ENCODE results near the gene ETS2. TPM values are rescaled to one million over a fixed set of nuclear protein-coding genes. Genes with fewer than 3 reads are reported as not detected.

Gene ETS2
- total RNA-seq, 1 donor from 2014 or later: 13.6 TPM

- DNase-seq (ENCODE audit: low spot score): no peak
- TF ChIP-seq, protein P1, sequence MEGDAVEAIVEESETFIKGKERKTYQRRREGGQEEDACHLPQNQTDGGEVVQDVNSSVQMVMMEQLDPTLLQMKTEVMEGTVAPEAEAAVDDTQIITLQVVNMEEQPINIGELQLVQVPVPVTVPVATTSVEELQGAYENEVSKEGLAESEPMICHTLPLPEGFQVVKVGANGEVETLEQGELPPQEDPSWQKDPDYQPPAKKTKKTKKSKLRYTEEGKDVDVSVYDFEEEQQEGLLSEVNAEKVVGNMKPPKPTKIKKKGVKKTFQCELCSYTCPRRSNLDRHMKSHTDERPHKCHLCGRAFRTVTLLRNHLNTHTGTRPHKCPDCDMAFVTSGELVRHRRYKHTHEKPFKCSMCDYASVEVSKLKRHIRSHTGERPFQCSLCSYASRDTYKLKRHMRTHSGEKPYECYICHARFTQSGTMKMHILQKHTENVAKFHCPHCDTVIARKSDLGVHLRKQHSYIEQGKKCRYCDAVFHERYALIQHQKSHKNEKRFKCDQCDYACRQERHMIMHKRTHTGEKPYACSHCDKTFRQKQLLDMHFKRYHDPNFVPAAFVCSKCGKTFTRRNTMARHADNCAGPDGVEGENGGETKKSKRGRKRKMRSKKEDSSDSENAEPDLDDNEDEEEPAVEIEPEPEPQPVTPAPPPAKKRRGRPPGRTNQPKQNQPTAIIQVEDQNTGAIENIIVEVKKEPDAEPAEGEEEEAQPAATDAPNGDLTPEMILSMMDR (IDR thresholded peaks at IDR 0.05): no peak
- Mint-ChIP-seq H3K27ac (ENCODE audit: unreplicated experiment) (no peak overlapping the region), H3K4me3 (ENCODE audit: unreplicated experiment) (no peak overlapping the region), H3K27me3 (ENCODE audit: low read depth) (no peaks in the 10 kb centered on the region), H3K4me1 (ENCODE audit: low read depth) (peaks cover 26% of the 10 kb centered on the region), H3K36me3 (ENCODE audit: low read depth) (peaks cover 25% of the 10 kb centered on the region), H3K9me3 (ENCODE audit: low read depth) (no peaks in the 10 kb centered on the region)
These were observed 4.5 kb downstream of the ETS2 start for GRCh38 chr21:38810034-38810825.

DNA sequence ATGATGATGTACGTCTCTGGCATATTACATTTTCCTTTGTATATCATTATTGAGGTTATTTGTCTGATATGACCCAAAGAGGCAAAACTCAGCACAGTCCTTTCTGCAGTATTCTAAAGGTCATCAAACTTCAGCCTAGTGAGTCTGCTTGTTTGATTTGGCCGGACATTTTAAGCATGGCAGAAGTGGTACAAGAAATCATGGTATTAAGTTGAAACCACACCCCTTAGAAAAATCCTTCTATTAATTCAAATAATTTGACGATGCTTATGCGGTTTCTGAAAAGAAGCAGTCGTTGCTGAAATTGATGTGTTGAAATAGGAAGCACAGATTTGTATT is 5.1 kb downstream of the ETS2 start:
- Mint-ChIP-seq H3K9me3 (ENCODE audit: low read depth) (no peaks in the 10 kb centered on the region), H3K27ac (ENCODE audit: unreplicated experiment) (no peak overlapping the region), H3K4me3 (ENCODE audit: unreplicated experiment) (no peak overlapping the region), H3K27me3 (ENCODE audit: low read depth) (no peaks in the 10 kb centered on the region), H3K4me1 (ENCODE audit: low read depth) (peaks cover 26% of the 10 kb centered on the region), H3K36me3 (ENCODE audit: low read depth) (peaks cover 27% of the 10 kb centered on the region)
- TF ChIP-seq, protein P1 (IDR thresholded peaks at IDR 0.05): no peak
- DNase-seq (ENCODE audit: low spot score): no peak

GRCh38 chr21:38811257-38811656 is 5.5 kb downstream of the ETS2 start:
- no peak overlapping the region for H3K27ac Mint-ChIP-seq (ENCODE audit: unreplicated experiment)
- no peak overlapping the region for H3K4me3 Mint-ChIP-seq (ENCODE audit: unreplicated experiment)

GRCh38 chr21:38813143-38813542 is 7.4 kb downstream of the ETS2 start:
- Mint-ChIP-seq H3K9me3 (ENCODE audit: low read depth) (no peaks in the 10 kb centered on the region), H3K27ac (ENCODE audit: unreplicated experiment) (no peak overlapping the region), H3K27me3 (ENCODE audit: low read depth) (no peaks in the 10 kb centered on the region), H3K4me3 (ENCODE audit: unreplicated experiment) (no peak overlapping the region), H3K36me3 (ENCODE audit: low read depth) (peaks cover 45% of the 10 kb centered on the region), H3K4me1 (ENCODE audit: low read depth) (peaks cover 16% of the 10 kb centered on the region)
- TF ChIP-seq, protein P1 (IDR thresholded peaks at IDR 0.05): no peak
- no peak for DNase-seq (ENCODE audit: low spot score)

More at GRCh38 chr21:38811257-38811656, 5.5 kb downstream of the ETS2 start:
- Mint-ChIP-seq H3K9me3 (ENCODE audit: low read depth) (no peaks in the 10 kb centered on the region), H3K36me3 (ENCODE audit: low read depth) (peaks cover 28% of the 10 kb centered on the region), H3K4me1 (ENCODE audit: low read depth) (peaks cover 26% of the 10 kb centered on the region), H3K27me3 (ENCODE audit: low read depth) (no peaks in the 10 kb centered on the region)
- TF ChIP-seq, protein P1 (IDR thresholded peaks at IDR 0.05): no peak
- no peak for DNase-seq (ENCODE audit: low spot score)

GRCh38 chr21:38813547-38813946 is 7.8 kb downstream of the ETS2 start:
- DNase-seq (ENCODE audit: low spot score): no peak
- H3K27ac Mint-ChIP-seq (ENCODE audit: unreplicated experiment): no peak overlapping the region
- H3K9me3 Mint-ChIP-seq (ENCODE audit: low read depth): no peaks in the 10 kb centered on the region
- no peaks in the 10 kb centered on the region for H3K27me3 Mint-ChIP-seq (ENCODE audit: low read depth)
- H3K4me3 Mint-ChIP-seq (ENCODE audit: unreplicated experiment): no peak overlapping the region
- H3K36me3 Mint-ChIP-seq (ENCODE audit: low read depth): peaks cover 47% of the 10 kb centered on the region
- H3K4me1 Mint-ChIP-seq (ENCODE audit: low read depth): peaks cover 17% of the 10 kb centered on the region
- TF ChIP-seq, protein P1 (IDR thresholded peaks at IDR 0.05): no peak

Data from chondrocyte (in vitro differentiated cells).